HEK293T (cell line): ENCODE data around the gene TRAPPC12.

Source experiments
- ARNT ChIP-seq: fragments of 450-650 bp; IDR thresholded peaks from 2 replicates; pipeline ENCODE4 v1.6.1; 2017; ENCODE audit warnings: mild to moderate bottlenecking
- BHLHE40 ChIP-seq: fragments of 450-650 bp; IDR thresholded peaks from 2 replicates; pipeline ENCODE4 v1.6.1; 2016; ENCODE audit warnings: mild to moderate bottlenecking, moderate library complexity, borderline replicate concordance
- FOXK2 ChIP-seq: fragments of 450-650 bp; IDR thresholded peaks from 2 replicates; pipeline ENCODE4 v1.6.1; 2016; ENCODE audit warnings: mild to moderate bottlenecking
- FOXM1 ChIP-seq: fragments of 450-650 bp; IDR thresholded peaks from 2 replicates; pipeline ENCODE4 v1.6.1; 2017; ENCODE audit warnings: mild to moderate bottlenecking, borderline replicate concordance
- LEF1 ChIP-seq: fragments of 450-650 bp; IDR thresholded peaks from 2 replicates; pipeline ENCODE4 v1.6.1; 2017; ENCODE audit warnings: mild to moderate bottlenecking, borderline replicate concordance
- SP1 ChIP-seq: fragments of 450-650 bp; IDR thresholded peaks from 2 replicates; pipeline ENCODE4 v1.6.1; 2017
- SUZ12 ChIP-seq: fragments of 450-650 bp; IDR thresholded peaks from 2 replicates; pipeline ENCODE4 v1.6.1; 2016; ENCODE audit warnings: mild to moderate bottlenecking
- TARDBP ChIP-seq: fragments of 450-650 bp; IDR thresholded peaks from 2 replicates; pipeline ENCODE4 v1.6.1; 2016
- TF ChIP-seq, protein P1 (sequence below): fragments of 450-650 bp; IDR thresholded peaks from 2 replicates; pipeline ENCODE4 v1.6.1; 2016

DNA sequence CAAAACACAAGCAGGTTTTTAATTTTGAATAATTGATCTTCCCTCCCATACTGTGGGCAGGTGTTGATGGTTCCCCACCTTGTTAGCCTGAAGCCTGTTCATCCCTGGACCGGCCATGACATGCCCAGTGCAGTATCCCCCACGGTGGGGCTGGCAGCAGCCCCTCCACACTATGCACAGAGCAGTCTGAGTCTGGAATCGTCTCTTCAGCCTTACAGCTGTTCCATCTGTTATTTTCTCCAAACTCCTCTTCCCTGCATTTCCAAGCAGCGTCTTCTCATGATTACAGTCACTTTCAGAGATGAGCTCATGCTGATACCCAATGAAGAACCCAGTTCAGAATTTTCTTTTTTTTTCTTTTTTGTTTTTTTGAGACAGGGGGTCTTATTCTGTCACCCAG is 71.7 kb downstream of the TRAPPC12 start:
- no peak for TF ChIP-seq SUZ12
- TF ChIP-seq ARNT = no peak
- TF ChIP-seq, protein P1, sequence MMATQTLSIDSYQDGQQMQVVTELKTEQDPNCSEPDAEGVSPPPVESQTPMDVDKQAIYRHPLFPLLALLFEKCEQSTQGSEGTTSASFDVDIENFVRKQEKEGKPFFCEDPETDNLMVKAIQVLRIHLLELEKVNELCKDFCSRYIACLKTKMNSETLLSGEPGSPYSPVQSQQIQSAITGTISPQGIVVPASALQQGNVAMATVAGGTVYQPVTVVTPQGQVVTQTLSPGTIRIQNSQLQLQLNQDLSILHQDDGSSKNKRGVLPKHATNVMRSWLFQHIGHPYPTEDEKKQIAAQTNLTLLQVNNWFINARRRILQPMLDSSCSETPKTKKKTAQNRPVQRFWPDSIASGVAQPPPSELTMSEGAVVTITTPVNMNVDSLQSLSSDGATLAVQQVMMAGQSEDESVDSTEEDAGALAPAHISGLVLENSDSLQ = no peak
- no peak for TF ChIP-seq BHLHE40
- TF ChIP-seq SP1 = no peak
- TF ChIP-seq FOXM1 = no peak
- no peak for TF ChIP-seq TARDBP
- no peak for TF ChIP-seq LEF1
- TF ChIP-seq FOXK2 = no peak
